Subcutaneous adipose tissue (tissue), 4 donors: Measurements from ENCODE around the gene FHOD3. TPM values are rescaled to one million over a fixed set of nuclear protein-coding genes. Genes with fewer than 3 reads are reported as not detected.

Source experiments
- CTCF ChIP-seq: fragments of 450-650 bp; IDR thresholded peaks from one replicate; pipeline ENCODE4 v1.5.1; 2016; ENCODE audit warnings: low read depth, mild to moderate bottlenecking, control low read depth, antibody characterized with exemption, moderate library complexity
- total RNA-seq, 4 donors: library from RNA; depleted of rRNA; stranded (reverse); fragments of >200 nt; gene quantifications; one replicate each; pipeline ENCODE4 v1.1.0, GENCODE V29; 2016

Gene FHOD3
- 1 to 10 TPM; 1.5 to 5.4 (median 3.3) TPM for total RNA-seq

GRCh38 chr18:36297417-36298125 is at the start of gene FHOD3:
Gene FHOD3 (plus strand): TSS chr18:36297713. CDS start chr18:36297836, 123 bp downstream.
- no peak for TF ChIP-seq CTCF

- no peak for TF ChIP-seq CTCF
Measured at GRCh38 chr18:36249392-36249791, 48.1 kb upstream of the FHOD3 start.

GRCh38 chr18:36250827-36251226 is 46.7 kb upstream of the FHOD3 start:
- TF ChIP-seq CTCF, result no peak

GRCh38 chr18:36255072-36255698 is 42.3 kb upstream of the FHOD3 start:
- TF ChIP-seq CTCF, result no peak

GRCh38 chr18:36256094-36256493 is 41.4 kb upstream of the FHOD3 start:
- TF ChIP-seq CTCF, result no peak

GRCh38 chr18:36262971-36263370 is 34.5 kb upstream of the FHOD3 start:
- TF ChIP-seq CTCF, result no peak

GRCh38 chr18:36264283-36264682 is 33.2 kb upstream of the FHOD3 start:
- no peak for TF ChIP-seq CTCF
